ENCODE data around the gene PYURF.

- peak in 3 of 4 experiments; percentile 18 to 24 (median 23) for TF ChIP-seq CTCF (IDR thresholded peaks at IDR 0.05)
- no peak for TF ChIP-seq POLR2A (IDR thresholded peaks at IDR 0.05)
These were observed 2.7 kb upstream of the PYURF start for GRCh38 chr4:88526221-88526815.
